DOHH2 (cell line): ENCODE results near the gene BRD3OS.

ENCODE experiments used
- H3F3A ChIP-seq: fragments of 200-600 bp; sonication (generic), shearing (Covaris generic); 2 replicates; pipeline ENCODE4 v1.6.0; 2016; ENCODE audit warnings: antibody characterized with exemption, mild to moderate bottlenecking; ENCODE audit not compliant: control insufficient read depth, insufficient read depth
- H3K27ac ChIP-seq: fragments of 200-600 bp; sonication (generic); 2 replicates; pipeline ENCODE4 v1.5.1; 2014; ENCODE audit warnings: low read depth, mild to moderate bottlenecking, low read length, moderate library complexity
- H3K27me3 ChIP-seq: fragments of 200-600 bp; sonication (generic); 2 replicates; pipeline ENCODE4 v1.6.1; 2014; ENCODE audit warnings: mild to moderate bottlenecking, low read length, mixed read lengths; ENCODE audit not compliant: control insufficient read depth
- H3K36me3 ChIP-seq: fragments of 200-600 bp; sonication (generic); 2 replicates; pipeline ENCODE4 v1.6.1; 2014; ENCODE audit warnings: mild to moderate bottlenecking, low read length, moderate library complexity, mixed read lengths; ENCODE audit not compliant: control insufficient read depth
- H3K4me1 ChIP-seq: fragments of 200-600 bp; sonication (generic); 2 replicates; pipeline ENCODE4 v1.6.1; 2014; ENCODE audit warnings: mild to moderate bottlenecking, low read length, mixed read lengths; ENCODE audit not compliant: control insufficient read depth
- H3K4me2 ChIP-seq: fragments of 200-600 bp; sonication (generic); 2 replicates; pipeline ENCODE4 v1.6.0; 2014; ENCODE audit warnings: mild to moderate bottlenecking, low read length, moderate library complexity
- H3K4me3 ChIP-seq: fragments of 200-600 bp; sonication (generic); 2 replicates; pipeline ENCODE4 v1.5.1; 2014; ENCODE audit warnings: mild to moderate bottlenecking, low read length, mixed read lengths
- H3K79me2 ChIP-seq: fragments of 200-600 bp; sonication (generic); 2 replicates; pipeline ENCODE4 v1.6.1; 2014; ENCODE audit warnings: mild to moderate bottlenecking, low read length, mixed read lengths; ENCODE audit not compliant: control insufficient read depth
- H3K9me2 ChIP-seq: fragments of 200-600 bp; sonication (generic); replicated peaks from 2 replicates; pipeline ENCODE4 v1.6.1; 2014; ENCODE audit warnings: mild to moderate bottlenecking, low read length, mixed read lengths; ENCODE audit not compliant: control insufficient read depth
- H3K9me3 ChIP-seq: fragments of 200-600 bp; sonication (generic); 2 replicates; pipeline ENCODE4 v1.6.1; 2014; ENCODE audit warnings: antibody characterized with exemption, low read length, mixed read lengths; ENCODE audit not compliant: control insufficient read depth, insufficient read depth
- H4K20me1 ChIP-seq: fragments of 200-600 bp; sonication (generic); 2 replicates; pipeline ENCODE4 v1.6.0; 2014; ENCODE audit warnings: low read depth, mild to moderate bottlenecking, antibody characterized with exemption, low read length, moderate library complexity; ENCODE audit not compliant: control insufficient read depth, insufficient read depth
- EZH2phosphoT487 ChIP-seq: fragments of 200-600 bp; sonication (generic); IDR thresholded peaks from 2 replicates; pipeline ENCODE4 v1.6.1; 2017; ENCODE audit warnings: borderline replicate concordance, mild to moderate bottlenecking, antibody characterized with exemption, low read length, moderate library complexity, mixed read lengths
- TF ChIP-seq, protein P1 (sequence below): fragments of 200-600 bp; sonication (generic); IDR thresholded peaks from one replicate; pipeline ENCODE4 v1.5.1; 2014; ENCODE audit warnings: antibody characterized with exemption, mild to moderate bottlenecking, low read depth, low read length; ENCODE audit not compliant: poor library complexity, severe bottlenecking

BRD3OS gene

DNA sequence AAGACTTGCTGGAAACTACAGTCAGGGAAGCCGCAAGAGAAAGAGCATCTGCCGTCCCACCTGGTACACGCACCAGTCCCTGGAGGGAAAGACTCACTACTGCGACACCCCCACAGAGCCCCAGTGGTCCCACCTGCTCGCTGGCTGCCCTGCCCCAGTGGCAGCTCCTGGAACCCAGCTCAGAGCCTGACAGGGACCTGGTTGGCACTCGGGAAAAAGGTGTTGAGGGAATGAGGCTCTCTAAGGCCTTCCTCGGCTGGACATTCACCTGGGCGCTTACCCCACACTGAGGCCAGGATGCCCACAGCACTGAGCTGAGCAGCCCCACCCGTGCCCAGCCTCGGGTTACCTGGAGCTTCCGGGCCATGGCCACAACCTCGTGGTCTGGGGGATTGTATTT lies 19.7 kb downstream of the BRD3OS start:
- H3K9me2 ChIP-seq = no peaks in the 10 kb centered on the region
- no peaks in the 10 kb centered on the region for H3K79me2 ChIP-seq
- H3F3A ChIP-seq = no peaks in the 10 kb centered on the region
- TF ChIP-seq, protein P1, sequence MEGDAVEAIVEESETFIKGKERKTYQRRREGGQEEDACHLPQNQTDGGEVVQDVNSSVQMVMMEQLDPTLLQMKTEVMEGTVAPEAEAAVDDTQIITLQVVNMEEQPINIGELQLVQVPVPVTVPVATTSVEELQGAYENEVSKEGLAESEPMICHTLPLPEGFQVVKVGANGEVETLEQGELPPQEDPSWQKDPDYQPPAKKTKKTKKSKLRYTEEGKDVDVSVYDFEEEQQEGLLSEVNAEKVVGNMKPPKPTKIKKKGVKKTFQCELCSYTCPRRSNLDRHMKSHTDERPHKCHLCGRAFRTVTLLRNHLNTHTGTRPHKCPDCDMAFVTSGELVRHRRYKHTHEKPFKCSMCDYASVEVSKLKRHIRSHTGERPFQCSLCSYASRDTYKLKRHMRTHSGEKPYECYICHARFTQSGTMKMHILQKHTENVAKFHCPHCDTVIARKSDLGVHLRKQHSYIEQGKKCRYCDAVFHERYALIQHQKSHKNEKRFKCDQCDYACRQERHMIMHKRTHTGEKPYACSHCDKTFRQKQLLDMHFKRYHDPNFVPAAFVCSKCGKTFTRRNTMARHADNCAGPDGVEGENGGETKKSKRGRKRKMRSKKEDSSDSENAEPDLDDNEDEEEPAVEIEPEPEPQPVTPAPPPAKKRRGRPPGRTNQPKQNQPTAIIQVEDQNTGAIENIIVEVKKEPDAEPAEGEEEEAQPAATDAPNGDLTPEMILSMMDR = no peak
- no peak for TF ChIP-seq EZH2phosphoT487
- peaks cover 57% of the 10 kb centered on the region for H3K36me3 ChIP-seq
- no peak overlapping the region for H3K4me2 ChIP-seq
- no peaks in the 10 kb centered on the region for H4K20me1 ChIP-seq
- H3K4me3 ChIP-seq = no peak overlapping the region
- no peaks in the 10 kb centered on the region for H3K9me3 ChIP-seq
- H3K27ac ChIP-seq = no peak overlapping the region
- no peaks in the 10 kb centered on the region for H3K27me3 ChIP-seq
- no peaks in the 10 kb centered on the region for H3K4me1 ChIP-seq

DNA sequence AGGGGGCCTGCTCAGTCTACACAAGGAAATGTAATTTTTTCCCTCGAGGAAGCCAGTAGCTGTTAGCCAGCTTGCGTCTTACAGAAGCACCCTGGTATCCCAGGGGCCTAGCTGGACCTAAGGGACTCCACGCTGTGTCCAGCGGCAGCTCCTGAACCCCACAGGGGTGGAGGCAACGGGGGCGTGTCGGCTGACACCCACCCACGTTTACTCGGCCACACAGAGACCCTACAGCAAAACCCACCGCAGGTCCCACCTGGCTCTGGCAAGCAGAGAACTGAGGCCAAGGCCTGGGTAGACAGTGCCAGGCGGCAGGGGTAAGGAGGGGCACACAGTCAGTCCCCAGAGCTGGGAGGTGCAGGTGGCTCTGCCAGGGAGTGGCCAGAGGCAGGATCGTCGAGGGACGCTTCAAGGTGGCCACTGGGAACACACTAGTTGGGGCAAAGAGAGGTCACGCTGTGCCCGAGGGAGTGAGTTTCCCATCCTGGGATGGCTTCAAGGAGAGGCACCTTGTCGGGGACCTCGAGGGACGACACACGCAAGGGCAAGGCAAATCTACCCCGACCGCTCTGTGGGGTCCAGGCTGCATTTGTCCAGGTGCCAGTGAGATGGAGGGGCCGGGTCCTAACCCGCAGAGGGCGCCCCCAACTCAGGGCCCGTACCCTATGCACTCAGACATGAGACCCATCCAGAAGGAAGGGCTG lies 20.7 kb downstream of the BRD3OS start:
- H3K4me3 ChIP-seq = no peak overlapping the region
- no peaks in the 10 kb centered on the region for H3K9me3 ChIP-seq
- H3F3A ChIP-seq = no peaks in the 10 kb centered on the region
- no peaks in the 10 kb centered on the region for H4K20me1 ChIP-seq
- no peak for TF ChIP-seq EZH2phosphoT487
- TF ChIP-seq, protein P1 = no peak
- no peaks in the 10 kb centered on the region for H3K27me3 ChIP-seq
- no peaks in the 10 kb centered on the region for H3K4me1 ChIP-seq
- H3K36me3 ChIP-seq = peaks cover 58% of the 10 kb centered on the region
- H3K27ac ChIP-seq = no peak overlapping the region
- H3K79me2 ChIP-seq = no peaks in the 10 kb centered on the region
- H3K9me2 ChIP-seq = no peaks in the 10 kb centered on the region
- H3K4me2 ChIP-seq = no peak overlapping the region

DNA sequence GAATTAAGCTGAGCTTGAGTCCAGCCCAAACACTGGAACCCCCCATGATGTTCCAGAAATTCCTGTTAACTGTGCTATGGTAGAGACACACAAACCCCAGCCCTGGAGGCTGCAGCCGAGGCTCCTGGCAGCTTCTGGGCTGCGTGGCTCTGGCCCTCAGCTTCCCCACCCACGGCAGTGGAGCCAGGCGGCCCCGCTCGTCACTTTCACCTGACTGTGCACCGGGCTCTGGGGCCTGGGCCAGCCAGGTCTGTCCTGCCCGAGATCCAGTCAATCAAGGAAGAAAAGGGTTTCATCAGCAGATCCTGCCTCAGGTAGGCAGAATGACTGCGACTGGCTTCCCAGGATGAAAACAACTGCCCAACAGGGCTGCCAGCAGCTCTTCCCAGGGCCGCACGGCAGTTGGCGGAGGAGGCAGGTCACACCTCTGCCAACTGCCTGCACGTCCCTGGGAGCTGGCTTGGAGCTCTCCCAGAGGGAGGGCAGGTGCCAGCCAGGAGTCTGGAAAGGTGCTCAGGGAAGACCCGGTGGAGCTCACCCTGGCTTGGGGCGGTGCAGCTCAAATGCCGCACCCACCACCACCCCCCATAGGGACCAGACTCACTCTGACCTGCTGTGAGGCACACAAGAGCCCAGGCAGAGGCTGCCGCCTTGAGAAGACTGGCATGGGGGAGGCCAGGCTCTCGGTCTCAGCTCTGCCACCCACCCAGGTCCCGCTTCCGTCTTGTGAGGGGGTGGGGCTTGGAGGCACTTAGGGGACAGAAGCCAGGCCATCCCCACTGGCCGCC lies 21.8 kb downstream of the BRD3OS start:
- no peak overlapping the region for H3K4me2 ChIP-seq
- no peaks in the 10 kb centered on the region for H3K4me1 ChIP-seq
- peaks cover 55% of the 10 kb centered on the region for H3K36me3 ChIP-seq
- no peaks in the 10 kb centered on the region for H3K27me3 ChIP-seq
- no peak overlapping the region for H3K4me3 ChIP-seq
- H3K9me3 ChIP-seq = no peaks in the 10 kb centered on the region
- no peaks in the 10 kb centered on the region for H3K9me2 ChIP-seq
- no peak overlapping the region for H3K27ac ChIP-seq
- H3F3A ChIP-seq = no peaks in the 10 kb centered on the region
- no peaks in the 10 kb centered on the region for H4K20me1 ChIP-seq
- TF ChIP-seq, protein P1 = no peak
- TF ChIP-seq EZH2phosphoT487 = no peak
- H3K79me2 ChIP-seq = no peaks in the 10 kb centered on the region
